Activated CD4-positive, alpha-beta T cell treated with anti-CD3 and anti-CD28 coated beads, Interleukin-2, amount 50 U/mL, for 24 hours (primary cell): ENCODE results near the gene RHOB.
"Not testable (repeated sequence)": the region's sequence is repeated elsewhere in the genome, so short reads cannot be mapped to it uniquely, and the experiment has no call there.

Experiments used
- DNase-seq, 2 donors: peaks; one replicate each; pipeline ENCODE4 v3.0.0-alpha.2; 2020; ENCODE audit warnings: low read depth in 1 of 2, low spot score in 1 of 2

RHOB gene

DNA sequence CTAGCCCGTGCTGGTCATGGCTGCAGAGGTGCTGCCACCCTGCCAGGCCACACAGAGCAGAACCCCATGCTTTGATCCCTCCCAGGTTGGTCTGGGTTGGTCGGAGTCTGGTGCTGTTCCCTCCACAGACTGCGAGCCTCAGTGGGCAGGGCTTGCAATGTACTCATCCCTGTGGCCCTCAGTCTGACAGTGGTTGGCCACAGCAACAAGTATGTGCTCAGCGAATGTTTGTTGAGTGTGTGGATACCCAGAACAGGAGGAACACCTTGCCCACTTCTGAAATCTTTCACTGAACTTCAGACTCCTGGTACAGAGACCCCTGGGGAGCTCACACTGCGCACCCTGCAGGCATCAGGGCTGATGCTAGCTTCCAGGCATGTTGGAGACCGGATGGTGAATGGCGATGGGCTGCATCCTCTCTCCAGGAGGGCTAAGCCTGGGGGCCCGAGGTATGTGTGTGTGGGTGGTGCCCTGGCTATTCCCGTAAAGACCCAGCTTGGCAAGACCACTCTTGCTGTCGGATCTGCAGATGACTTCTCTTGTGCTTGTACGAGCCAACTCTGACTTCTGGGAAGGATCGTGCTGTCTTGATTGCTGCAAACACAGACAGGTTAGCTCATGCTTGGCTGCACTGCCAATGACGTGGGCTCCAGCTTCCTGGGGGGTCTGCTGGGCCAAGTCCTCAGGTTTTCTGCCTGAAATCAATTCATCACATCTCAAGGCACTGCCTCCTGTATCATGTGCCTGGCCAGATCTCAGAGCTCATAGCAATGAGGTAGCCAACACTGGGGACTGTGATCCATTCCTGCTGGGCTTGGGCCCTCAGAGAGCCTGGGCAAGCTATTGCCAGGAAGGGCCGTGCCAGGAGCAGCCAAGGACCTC is 43.7 kb downstream of the RHOB start:
- no peak for DNase-seq

DNA sequence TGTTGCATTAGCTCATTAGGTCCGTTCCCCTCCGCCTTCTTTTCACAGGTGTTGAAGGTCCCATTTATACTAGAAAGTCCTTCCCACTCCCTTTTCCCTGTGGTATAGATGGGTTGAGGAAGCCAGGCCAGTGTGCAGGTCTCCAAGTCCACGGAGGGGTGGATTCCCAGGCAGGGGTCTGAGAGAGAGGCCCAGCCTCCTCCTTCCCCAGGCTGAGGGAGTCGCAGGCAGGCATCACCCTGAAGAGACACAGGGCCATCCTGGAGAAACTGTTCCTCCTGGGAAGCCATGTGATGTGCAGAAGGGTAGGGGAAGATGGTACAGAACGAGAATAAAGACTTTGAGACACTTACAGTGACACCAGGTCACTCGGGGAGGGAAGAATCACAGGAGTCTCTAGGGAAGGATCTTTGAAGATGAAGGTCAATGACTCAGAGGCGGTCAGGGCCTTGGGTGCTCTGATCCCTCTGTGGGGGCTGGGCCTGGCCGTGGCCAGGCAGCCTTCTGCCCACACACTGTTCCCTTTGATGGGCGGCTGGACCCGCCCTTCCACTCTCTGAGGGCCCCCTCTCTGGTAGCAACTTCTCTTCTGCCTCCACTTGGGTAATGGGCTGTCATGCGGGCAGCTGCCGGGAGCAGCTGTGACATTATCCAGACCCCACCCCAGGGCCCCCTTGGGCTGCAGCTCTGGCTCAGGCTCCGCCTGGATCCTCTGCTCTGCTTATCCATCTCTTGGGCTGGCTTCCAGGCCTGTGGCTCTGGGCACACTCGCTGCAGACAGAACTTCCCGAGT is 45.1 kb downstream of the RHOB start:
- DNase-seq = no peak

DNA sequence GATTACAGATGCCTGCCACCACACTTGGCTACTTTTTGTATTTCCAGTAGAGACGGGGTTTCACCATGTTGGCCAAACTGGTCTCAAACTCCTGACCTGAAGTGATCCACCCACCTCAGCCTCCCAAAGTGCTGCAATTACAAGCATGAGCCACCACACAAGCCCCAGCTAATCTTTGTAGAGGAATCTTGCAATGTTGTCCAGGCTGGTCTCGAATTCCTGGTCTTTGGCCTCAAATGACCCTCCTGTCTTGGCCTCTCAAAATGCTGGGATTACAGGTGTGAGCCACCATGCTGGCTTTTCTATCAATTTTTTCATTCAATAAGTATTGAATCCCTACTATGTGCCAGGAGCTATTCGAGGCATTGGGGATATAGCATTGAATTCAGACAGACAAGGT is 46.2 kb downstream of the RHOB start:
- not testable (repeated sequence) for DNase-seq

DNA sequence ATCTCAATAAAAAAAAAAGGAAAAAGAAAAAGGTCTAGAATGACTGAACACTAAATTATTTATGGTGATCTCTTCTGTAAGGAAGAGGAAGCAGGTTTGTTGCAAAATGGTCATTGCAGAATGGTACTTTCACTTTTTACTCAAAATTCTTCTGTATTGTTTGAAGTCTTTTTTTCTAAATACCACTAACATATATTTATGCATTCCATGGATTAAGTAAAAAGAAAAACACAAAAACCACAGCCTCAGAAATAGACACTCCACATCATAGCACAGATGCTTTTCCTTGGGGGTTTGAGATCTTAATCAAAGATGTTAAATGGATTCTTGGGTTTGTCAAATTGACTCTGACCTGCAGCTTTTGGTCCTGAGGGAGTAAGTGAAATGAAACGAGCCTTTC is 47.4 kb downstream of the RHOB start:
- DNase-seq = no peak

DNA sequence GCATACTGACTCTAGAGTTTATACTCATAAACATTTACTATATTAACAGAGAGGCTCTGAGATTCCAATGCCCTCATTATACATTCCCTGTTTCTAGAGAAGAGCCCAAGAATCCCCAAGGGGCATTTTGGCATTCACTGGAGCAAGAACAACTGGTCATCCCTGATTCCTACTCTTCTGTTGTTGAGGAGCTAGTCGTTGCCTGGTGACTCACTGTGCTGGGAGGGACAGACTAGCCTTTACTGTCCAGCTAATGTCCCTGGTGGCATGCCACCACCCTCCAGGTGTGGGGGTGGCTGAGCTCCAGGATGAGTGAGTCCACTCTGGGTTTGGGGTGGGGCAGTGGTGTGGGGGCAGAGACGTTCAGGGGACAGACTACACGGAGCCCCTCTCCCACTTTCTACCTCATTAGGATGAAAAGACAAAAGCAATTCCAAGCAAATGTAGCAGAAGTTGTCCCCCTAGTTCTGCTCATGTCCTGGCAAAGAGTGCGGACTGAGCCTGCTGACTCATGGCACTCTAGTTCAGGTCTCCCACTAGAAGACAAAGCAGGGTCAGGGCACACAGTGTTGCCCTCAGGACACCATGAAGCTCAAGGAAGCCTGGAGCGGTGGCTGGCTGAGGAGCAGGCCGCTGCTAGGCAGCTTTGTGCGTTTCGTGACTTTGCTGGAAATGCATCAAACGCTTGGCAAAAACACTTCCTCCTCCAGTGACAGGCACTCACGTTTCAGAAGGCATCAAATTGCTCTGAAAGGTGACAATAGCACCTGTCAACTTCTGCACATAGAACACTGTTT is 49.4 kb downstream of the RHOB start:
- no peak for DNase-seq

DNA sequence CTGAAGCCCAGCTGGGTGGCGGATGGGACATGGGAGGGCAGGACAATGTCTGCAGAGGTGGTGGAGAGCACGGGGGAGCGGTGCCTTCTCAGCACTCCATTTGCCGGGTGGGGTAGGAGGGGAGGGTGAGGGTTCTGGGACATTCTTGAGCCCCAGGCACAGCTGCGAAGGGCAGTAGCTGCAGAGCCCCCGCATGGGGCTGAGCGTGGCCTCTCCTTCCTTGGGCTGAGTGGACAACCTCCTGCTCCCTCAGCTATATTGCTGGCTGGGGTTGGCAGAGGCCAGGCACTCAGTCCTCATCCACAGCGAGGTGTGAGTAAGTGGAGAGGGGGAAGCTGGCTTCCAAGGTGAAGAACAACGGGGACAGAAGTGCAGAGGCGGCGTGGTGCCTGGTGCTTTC is 50.1 kb downstream of the RHOB start:
- no peak for DNase-seq
